ENCODE results near the gene NXPH4. TPM values are rescaled to one million over a fixed set of nuclear protein-coding genes. Genes with fewer than 3 reads are reported as not detected.

The NXPH4 gene
- total RNA-seq, 1 donor from 2014 or later: 0.53 TPM

- no peak for FAIRE-seq
- Histone ChIP-seq H3K4me3 (ENCODE audit: low read depth, low read length) (no peak overlapping the region), H3K27me3 (ENCODE audit: control insufficient read depth, insufficient read depth, low read length) (no peaks in the 10 kb centered on the region), H3K36me3 (ENCODE audit: control insufficient read depth, insufficient read depth, low read length) (peaks cover 52% of the 10 kb centered on the region)
- TF ChIP-seq CTCF (IDR thresholded peaks at IDR 0.05; ENCODE audit: insufficient read depth, low read length, severe bottlenecking): no peak
- DNase-seq (ENCODE audit: low read depth): no peak
Measured at GRCh38 chr12:57201219-57201618, 15.4 kb upstream of the NXPH4 start.

GRCh38 chr12:57201631-57202030 is 15.0 kb upstream of the NXPH4 start:
- FAIRE-seq: no peak
- Histone ChIP-seq H3K27me3 (ENCODE audit: control insufficient read depth, insufficient read depth, low read length) (no peaks in the 10 kb centered on the region), H3K4me3 (ENCODE audit: low read depth, low read length) (no peak overlapping the region), H3K36me3 (ENCODE audit: control insufficient read depth, insufficient read depth, low read length) (peaks cover 50% of the 10 kb centered on the region)
- DNase-seq (ENCODE audit: low read depth): no peak
- TF ChIP-seq CTCF (IDR thresholded peaks at IDR 0.05; ENCODE audit: insufficient read depth, low read length, severe bottlenecking): no peak

- peaks cover 46% of the 10 kb centered on the region for H3K36me3 ChIP-seq (ENCODE audit: control insufficient read depth, insufficient read depth, low read length)
- H3K4me3 ChIP-seq (ENCODE audit: low read depth, low read length): no peak overlapping the region
- H3K27me3 ChIP-seq (ENCODE audit: control insufficient read depth, insufficient read depth, low read length): no peaks in the 10 kb centered on the region
- no peak for DNase-seq (ENCODE audit: low read depth)
- no peak for TF ChIP-seq CTCF (IDR thresholded peaks at IDR 0.05; ENCODE audit: insufficient read depth, low read length, severe bottlenecking)
- no peak for FAIRE-seq
Measured at GRCh38 chr12:57202321-57202720, 14.3 kb upstream of the NXPH4 start.

- FAIRE-seq (no peak), DNase-seq (ENCODE audit: low read depth) (no peak)
- Histone ChIP-seq H3K4me3 (ENCODE audit: low read depth, low read length) (no peak overlapping the region), H3K36me3 (ENCODE audit: control insufficient read depth, insufficient read depth, low read length) (peaks cover 42% of the 10 kb centered on the region), H3K27me3 (ENCODE audit: control insufficient read depth, insufficient read depth, low read length) (no peaks in the 10 kb centered on the region)
- no peak for TF ChIP-seq CTCF (IDR thresholded peaks at IDR 0.05; ENCODE audit: insufficient read depth, low read length, severe bottlenecking)
Measured at GRCh38 chr12:57203201-57203600, 13.4 kb upstream of the NXPH4 start.

GRCh38 chr12:57203791-57204190 is 12.8 kb upstream of the NXPH4 start:
- TF ChIP-seq CTCF (IDR thresholded peaks at IDR 0.05; ENCODE audit: insufficient read depth, low read length, severe bottlenecking): no peak
- Histone ChIP-seq H3K4me3 (ENCODE audit: low read depth, low read length) (no peak overlapping the region), H3K36me3 (ENCODE audit: control insufficient read depth, insufficient read depth, low read length) (peaks cover 41% of the 10 kb centered on the region), H3K27me3 (ENCODE audit: control insufficient read depth, insufficient read depth, low read length) (no peaks in the 10 kb centered on the region)
- no peak for FAIRE-seq
- no peak for DNase-seq (ENCODE audit: low read depth)

GRCh38 chr12:57204454-57204853 is 12.1 kb upstream of the NXPH4 start:
- peaks cover 40% of the 10 kb centered on the region for H3K36me3 ChIP-seq (ENCODE audit: control insufficient read depth, insufficient read depth, low read length)
- H3K27me3 ChIP-seq (ENCODE audit: control insufficient read depth, insufficient read depth, low read length): no peaks in the 10 kb centered on the region
- no peak overlapping the region for H3K4me3 ChIP-seq (ENCODE audit: low read depth, low read length)
- no peak for TF ChIP-seq CTCF (IDR thresholded peaks at IDR 0.05; ENCODE audit: insufficient read depth, low read length, severe bottlenecking)
- no peak for FAIRE-seq
- DNase-seq (ENCODE audit: low read depth): no peak

All from bronchial epithelial cell (primary cell).